Measurements from ENCODE around the gene ARHGEF38. TPM values are rescaled to one million over a fixed set of nuclear protein-coding genes. Genes with fewer than 3 reads are reported as not detected.

Gene ARHGEF38
- total RNA-seq, 2 experiments from 2014 or later, result not detected

- H3K36me3 ChIP-seq (ENCODE audit: insufficient read depth, low read length), result no peaks in the 10 kb centered on the region
- no peak for TF ChIP-seq CTCF (IDR thresholded peaks at IDR 0.05)
- no peaks in the 10 kb centered on the region for H3K9me3 Mint-ChIP-seq
- intact Hi-C loops (cut with DNase I, micrococcal nuclease), result no loop called here
- no peaks in the 10 kb centered on the region for H3K36me3 Mint-ChIP-seq (ENCODE audit: low read depth)
- no peak overlapping the region for H3K4me3 Mint-ChIP-seq
- ATAC-seq (ENCODE audit: poor library complexity) (no peak), DNase-seq (no peak)
- no peak overlapping the region for H3K4me3 ChIP-seq (ENCODE audit: low read length)
- no peaks in the 10 kb centered on the region for H3K27me3 ChIP-seq (ENCODE audit: control insufficient read depth in 1 of 2, insufficient read depth in 2 of 2, low read length in 2 of 2)
- no peak overlapping the region for H3K27ac ChIP-seq (ENCODE audit: low read depth in 1 of 2, low read length in 2 of 2)
- ChIA-PET POLR2A (no interaction called here), CTCF (no interaction called here)
- H3K9me3 ChIP-seq (ENCODE audit: control insufficient read depth in 1 of 2, insufficient read depth in 1 of 2, low read length in 2 of 2), result no peaks in the 10 kb centered on the region
- H3K27me3 Mint-ChIP-seq, result no peaks in the 10 kb centered on the region
- no peaks in the 10 kb centered on the region for H3K4me1 Mint-ChIP-seq (ENCODE audit: low read depth)
- no peak overlapping the region for H3K27ac Mint-ChIP-seq
- no peaks in the 10 kb centered on the region for H3K4me1 ChIP-seq (ENCODE audit: insufficient read depth, low read length)
Observed at GRCh38 chr4:105568584-105568983, 16.2 kb downstream of the ARHGEF38 start.

GRCh38 chr4:105569057-105569865, 16.8 kb downstream of the ARHGEF38 start:
- no peak overlapping the region for H3K27ac Mint-ChIP-seq

GRCh38 chr4:105569866-105570236, 17.4 kb downstream of the ARHGEF38 start:
- Histone ChIP-seq H3K36me3 (ENCODE audit: insufficient read depth, low read length) (no peaks in the 10 kb centered on the region), H3K9me3 (ENCODE audit: control insufficient read depth in 1 of 2, insufficient read depth in 1 of 2, low read length in 2 of 2) (no peaks in the 10 kb centered on the region), H3K4me3 (ENCODE audit: low read length) (no peak overlapping the region), H3K27ac (ENCODE audit: low read depth in 1 of 2, low read length in 2 of 2) (no peak overlapping the region), H3K27me3 (ENCODE audit: control insufficient read depth in 1 of 2, insufficient read depth in 2 of 2, low read length in 2 of 2) (peaks cover 0 to 2% of the 10 kb centered on the region in 2 experiments), H3K4me1 (ENCODE audit: insufficient read depth, low read length) (no peaks in the 10 kb centered on the region)
- no peaks in the 10 kb centered on the region for H3K9me3 Mint-ChIP-seq
- H3K4me3 Mint-ChIP-seq, result no peak overlapping the region
- H3K27me3 Mint-ChIP-seq, result no peaks in the 10 kb centered on the region
- DNase-seq, result no peak
- no peaks in the 10 kb centered on the region for H3K4me1 Mint-ChIP-seq (ENCODE audit: low read depth)
- POLR2A ChIA-PET, result no interaction called here
- TF ChIP-seq CTCF (IDR thresholded peaks at IDR 0.05), result no peak
- no peaks in the 10 kb centered on the region for H3K36me3 Mint-ChIP-seq (ENCODE audit: low read depth)
- intact Hi-C loops (cut with DNase I, micrococcal nuclease), result no loop called here
- no peak overlapping the region for H3K27ac Mint-ChIP-seq
- CTCF ChIA-PET, result no interaction called here
- ATAC-seq (ENCODE audit: poor library complexity), result no peak

More at GRCh38 chr4:105569057-105569865, 16.8 kb downstream of the ARHGEF38 start:
- H3K36me3 ChIP-seq (ENCODE audit: insufficient read depth, low read length), result no peaks in the 10 kb centered on the region
- Mint-ChIP-seq H3K27me3 (no peaks in the 10 kb centered on the region), H3K4me1 (ENCODE audit: low read depth) (no peaks in the 10 kb centered on the region), H3K36me3 (ENCODE audit: low read depth) (no peaks in the 10 kb centered on the region), H3K4me3 (no peak overlapping the region), H3K9me3 (no peaks in the 10 kb centered on the region)
- CTCF ChIA-PET, result no interaction called here
- H3K27me3 ChIP-seq (ENCODE audit: control insufficient read depth in 1 of 2, insufficient read depth in 2 of 2, low read length in 2 of 2), result no peaks in the 10 kb centered on the region
- no peaks in the 10 kb centered on the region for H3K9me3 ChIP-seq (ENCODE audit: control insufficient read depth in 1 of 2, insufficient read depth in 1 of 2, low read length in 2 of 2)
- DNase-seq (no peak), ATAC-seq (ENCODE audit: poor library complexity) (no peak)
- no peak for TF ChIP-seq CTCF (IDR thresholded peaks at IDR 0.05)
- H3K27ac ChIP-seq (ENCODE audit: low read depth in 1 of 2, low read length in 2 of 2), result no peak overlapping the region
- H3K4me1 ChIP-seq (ENCODE audit: insufficient read depth, low read length), result no peaks in the 10 kb centered on the region
- POLR2A ChIA-PET, result no interaction called here
- no peak overlapping the region for H3K4me3 ChIP-seq (ENCODE audit: low read length)
- intact Hi-C loops (cut with DNase I, micrococcal nuclease), result no loop called here
